GM10266 (cell line): Measurements from ENCODE around the gene ITGB1.
"Not testable (repeated sequence)": the region's sequence is repeated elsewhere in the genome, so short reads cannot be mapped to it uniquely, and the experiment has no call there.

Experiments
- DNase-seq: peaks from one replicate; pipeline ENCODE4 v3.0.0; 2012; ENCODE audit errors: extremely low spot score
- TF ChIP-seq, protein P1 (sequence below): IDR thresholded peaks from 2 replicates; pipeline ENCODE4 v1.5.1; 2012; ENCODE audit warnings: mild to moderate bottlenecking, low read depth; ENCODE audit not compliant: control insufficient read depth, insufficient read depth; ENCODE audit errors: missing control alignments

ITGB1 gene

DNA sequence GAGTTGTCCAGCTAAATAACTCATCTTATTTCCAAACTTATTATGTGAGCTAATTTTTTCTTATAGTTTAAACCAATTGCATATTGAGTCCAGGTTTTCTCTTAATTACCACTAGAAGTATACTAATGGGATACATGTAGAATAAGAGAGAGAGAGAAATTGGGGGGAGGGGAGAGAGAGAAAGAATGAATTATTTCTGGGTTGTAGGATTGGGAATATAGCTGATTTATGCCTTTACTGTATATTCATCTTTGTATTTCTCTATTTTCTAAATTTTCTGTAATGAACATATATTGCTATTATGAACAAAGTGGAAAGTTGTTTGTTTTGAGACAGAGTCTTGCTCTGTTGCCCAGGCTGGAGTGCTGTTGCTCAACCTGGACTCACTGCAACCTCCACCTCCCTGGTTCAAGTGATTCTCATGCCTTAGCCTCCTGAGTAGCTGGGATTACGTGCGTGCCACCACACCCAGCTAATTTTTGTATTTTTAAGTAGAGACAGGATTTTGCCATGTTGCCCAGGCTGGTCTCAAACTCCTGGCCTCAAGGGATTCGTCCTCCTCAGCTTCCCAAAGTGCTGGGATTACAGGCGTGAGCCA lies 26.1 kb upstream of the ITGB1 start:
- TF ChIP-seq, protein P1, sequence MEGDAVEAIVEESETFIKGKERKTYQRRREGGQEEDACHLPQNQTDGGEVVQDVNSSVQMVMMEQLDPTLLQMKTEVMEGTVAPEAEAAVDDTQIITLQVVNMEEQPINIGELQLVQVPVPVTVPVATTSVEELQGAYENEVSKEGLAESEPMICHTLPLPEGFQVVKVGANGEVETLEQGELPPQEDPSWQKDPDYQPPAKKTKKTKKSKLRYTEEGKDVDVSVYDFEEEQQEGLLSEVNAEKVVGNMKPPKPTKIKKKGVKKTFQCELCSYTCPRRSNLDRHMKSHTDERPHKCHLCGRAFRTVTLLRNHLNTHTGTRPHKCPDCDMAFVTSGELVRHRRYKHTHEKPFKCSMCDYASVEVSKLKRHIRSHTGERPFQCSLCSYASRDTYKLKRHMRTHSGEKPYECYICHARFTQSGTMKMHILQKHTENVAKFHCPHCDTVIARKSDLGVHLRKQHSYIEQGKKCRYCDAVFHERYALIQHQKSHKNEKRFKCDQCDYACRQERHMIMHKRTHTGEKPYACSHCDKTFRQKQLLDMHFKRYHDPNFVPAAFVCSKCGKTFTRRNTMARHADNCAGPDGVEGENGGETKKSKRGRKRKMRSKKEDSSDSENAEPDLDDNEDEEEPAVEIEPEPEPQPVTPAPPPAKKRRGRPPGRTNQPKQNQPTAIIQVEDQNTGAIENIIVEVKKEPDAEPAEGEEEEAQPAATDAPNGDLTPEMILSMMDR, result no peak
- no peak for DNase-seq

DNA sequence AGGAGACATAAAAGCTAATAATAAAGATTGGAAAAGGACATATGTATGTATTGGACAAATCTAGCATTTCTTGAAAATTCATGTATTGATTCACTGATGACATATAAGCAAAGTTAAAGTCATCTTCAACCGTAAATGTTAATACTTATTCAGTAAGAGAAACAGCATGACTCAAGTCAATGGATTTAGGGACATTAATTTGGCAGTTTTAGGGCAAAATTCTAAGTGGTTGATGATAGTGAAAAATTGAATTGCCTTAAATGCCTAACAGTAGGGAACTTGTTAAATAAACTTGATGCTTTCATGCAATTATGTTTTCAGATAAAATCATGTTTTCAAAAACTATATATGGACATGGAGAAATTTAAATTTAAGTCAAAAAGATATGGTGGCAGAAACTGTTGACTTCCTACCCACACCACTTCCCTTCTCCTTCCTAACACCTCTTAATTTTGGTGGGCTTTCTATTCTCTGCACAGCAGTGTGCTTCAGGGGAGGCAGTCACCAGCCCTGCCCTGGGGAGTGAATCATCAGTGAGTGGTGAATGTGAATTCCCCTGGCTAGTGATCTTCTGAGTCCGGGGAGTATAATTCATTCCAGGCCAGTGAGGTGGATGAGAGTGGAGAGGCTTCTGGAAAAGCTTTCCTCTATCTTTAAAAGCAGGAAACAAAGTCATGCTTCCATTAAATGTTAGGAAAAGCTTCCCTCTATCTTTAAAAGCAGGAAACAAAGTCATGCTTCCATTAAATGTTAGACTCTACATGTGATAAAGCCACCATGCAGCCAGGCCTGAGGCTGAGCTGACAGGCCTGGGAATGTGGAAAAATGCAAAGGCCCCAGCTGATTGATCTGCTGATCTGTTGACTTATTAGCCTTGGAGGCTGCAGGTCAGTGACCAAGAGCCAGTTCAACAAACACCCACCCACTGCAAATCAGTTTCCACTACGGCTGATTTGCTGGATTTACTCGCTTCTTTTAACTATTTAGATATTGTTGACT lies 25.2 kb upstream of the ITGB1 start:
- TF ChIP-seq, protein P1, result no peak
- DNase-seq, result no peak

DNA sequence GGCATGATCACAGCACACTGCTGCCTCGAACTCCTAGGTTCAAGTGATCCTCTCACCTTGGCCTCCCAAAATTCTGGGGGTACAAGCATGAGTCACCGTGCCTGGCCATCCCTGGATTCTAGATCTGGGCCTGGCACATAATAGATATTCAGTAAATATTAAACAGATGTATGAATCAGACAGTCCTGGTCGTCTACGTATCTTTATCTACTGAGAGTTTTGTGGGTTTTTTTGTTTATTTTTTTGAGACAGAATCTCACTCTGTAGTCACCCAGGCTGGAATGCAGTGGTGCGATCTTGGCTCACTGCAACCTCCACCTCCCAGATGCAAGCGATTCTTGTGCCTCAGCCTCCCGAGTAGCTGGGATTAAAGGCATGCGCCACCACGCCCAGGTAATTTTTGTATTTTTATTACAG lies 24.3 kb upstream of the ITGB1 start:
- no peak for DNase-seq
- TF ChIP-seq, protein P1, result no peak

GRCh38 chr10:32981760-32982159 lies 23.7 kb upstream of the ITGB1 start:
- DNase-seq, result no peak
- TF ChIP-seq, protein P1, result no peak

DNA sequence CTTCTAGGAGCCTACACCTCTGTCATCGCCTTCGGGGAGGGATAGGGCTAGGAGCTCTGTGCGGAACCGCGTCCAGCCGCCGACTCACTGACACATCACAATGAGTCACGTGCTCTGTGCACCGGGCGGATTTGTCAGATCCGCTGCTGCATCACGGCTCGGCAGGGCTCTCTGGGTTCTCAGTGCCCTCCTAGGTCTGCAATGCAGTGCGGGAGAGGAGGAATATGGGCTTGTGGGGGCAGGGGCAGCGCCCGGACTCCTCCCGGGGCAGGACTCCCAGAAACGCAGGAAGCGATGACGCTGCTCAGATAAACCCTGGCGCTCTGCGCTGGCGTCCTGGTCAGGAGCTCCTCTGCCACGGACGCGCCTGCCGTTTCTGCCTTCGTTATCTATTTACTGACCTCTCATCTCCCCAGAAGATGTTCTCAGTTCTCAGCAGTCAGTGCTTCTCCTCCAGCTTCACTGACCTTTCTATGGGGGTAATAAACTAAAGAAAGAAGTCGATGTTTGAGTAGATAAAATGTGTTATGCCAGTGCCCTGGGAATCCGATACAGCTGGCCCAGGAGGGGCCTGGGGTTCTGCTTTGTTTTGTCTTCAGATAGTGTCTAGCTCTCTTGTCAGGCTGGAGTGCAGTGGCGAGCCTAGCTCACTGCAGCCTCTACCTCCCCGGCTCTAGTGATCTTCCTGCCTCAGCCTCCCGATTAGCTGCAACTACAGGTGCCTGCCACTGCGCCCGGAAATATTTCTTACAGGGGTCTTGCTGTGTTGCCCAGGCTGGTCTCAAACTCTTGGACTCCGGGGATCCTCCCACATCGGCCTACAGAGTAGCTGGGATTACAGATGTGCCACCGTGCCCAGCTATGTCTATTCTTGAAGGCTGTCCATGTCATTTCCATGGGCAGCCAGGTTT lies 22.8 kb upstream of the ITGB1 start:
- peak; percentile 54 for DNase-seq
- TF ChIP-seq, protein P1, result no peak

DNA sequence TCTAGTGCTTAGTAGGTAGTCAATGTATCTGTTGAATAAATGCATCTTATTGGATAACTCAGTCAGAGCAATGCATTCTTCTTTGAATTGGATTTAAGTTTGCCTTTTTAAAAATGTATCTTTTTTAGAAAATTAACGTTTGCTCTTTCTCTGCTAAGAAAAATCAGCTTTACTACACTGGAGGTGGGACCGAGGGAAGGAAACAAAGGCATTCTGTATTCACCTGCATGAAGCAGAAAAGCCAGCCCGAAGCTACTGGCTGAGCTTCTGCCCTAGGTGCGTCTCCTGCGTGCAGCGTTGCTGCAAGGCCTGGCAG lies 22.2 kb upstream of the ITGB1 start:
- TF ChIP-seq, protein P1, result no peak
- no peak for DNase-seq

DNA sequence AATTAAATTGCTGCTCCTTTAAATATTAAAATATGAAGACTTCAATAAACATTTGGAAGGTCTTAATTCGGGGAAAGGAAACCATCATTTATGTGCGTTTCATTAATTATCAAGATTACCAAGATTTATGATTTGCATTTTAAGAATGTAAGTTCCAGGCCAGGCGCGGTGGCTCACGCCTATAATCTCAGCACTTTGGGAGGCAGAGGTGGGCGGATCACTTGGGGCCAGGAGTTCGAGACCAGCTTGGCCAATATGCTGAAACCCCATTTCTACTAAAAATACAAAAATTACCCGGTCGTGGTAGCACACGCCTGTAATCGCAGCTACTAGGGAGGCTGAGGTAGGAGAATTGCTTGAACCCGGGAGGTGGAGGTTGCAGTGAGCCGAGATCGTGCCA lies 21.7 kb upstream of the ITGB1 start:
- not testable (repeated sequence) for DNase-seq
